Esophagus mucosa (tissue), 1 donor: ENCODE data around the gene FOXN3. TPM values are rescaled to one million over a fixed set of nuclear protein-coding genes. Genes with fewer than 3 reads are reported as not detected.

ENCODE experiments used
- ATAC-seq: fragments of 200-7000 bp; cut with Tn5 transposase; one replicate; pipeline ENCODE4 v1.9.1; 2020
- total RNA-seq: library from RNA; stranded (reverse); gene quantifications from one replicate; pipeline ENCODE4 v1.2.4, GENCODE V29; 2023
- donor health status: DM: yes; HTN: yes; CAD: no.

The FOXN3 gene, protein sequence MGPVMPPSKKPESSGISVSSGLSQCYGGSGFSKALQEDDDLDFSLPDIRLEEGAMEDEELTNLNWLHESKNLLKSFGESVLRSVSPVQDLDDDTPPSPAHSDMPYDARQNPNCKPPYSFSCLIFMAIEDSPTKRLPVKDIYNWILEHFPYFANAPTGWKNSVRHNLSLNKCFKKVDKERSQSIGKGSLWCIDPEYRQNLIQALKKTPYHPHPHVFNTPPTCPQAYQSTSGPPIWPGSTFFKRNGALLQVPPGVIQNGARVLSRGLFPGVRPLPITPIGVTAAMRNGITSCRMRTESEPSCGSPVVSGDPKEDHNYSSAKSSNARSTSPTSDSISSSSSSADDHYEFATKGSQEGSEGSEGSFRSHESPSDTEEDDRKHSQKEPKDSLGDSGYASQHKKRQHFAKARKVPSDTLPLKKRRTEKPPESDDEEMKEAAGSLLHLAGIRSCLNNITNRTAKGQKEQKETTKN
- 40.5 TPM for total RNA-seq

DNA sequence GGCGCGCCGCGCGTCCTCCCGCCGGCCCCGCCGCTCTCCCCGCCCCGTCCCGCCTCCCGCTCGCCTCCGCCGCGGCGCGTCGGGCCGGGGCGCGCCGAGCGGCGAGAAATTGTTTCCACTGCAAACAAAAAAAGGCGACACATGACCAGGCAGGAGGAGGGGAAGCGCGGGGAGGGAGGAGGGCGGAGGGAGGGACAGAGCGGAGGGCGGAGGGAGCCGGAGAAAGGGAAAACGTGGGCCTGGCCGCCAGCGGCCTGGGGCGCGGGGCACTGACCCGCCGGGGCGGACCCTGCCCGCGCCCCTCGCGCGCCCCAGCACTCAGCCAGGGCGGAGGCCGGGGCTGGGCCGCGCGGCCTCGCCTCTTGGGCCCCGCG lies at the start of gene FOXN3:
TSS of gene FOXN3 (minus strand) at position 143 of the 374 bp plus-strand sequence. CDS start 4,757 bp downstream, outside the sequence.
- peak; percentile 83 for ATAC-seq

DNA sequence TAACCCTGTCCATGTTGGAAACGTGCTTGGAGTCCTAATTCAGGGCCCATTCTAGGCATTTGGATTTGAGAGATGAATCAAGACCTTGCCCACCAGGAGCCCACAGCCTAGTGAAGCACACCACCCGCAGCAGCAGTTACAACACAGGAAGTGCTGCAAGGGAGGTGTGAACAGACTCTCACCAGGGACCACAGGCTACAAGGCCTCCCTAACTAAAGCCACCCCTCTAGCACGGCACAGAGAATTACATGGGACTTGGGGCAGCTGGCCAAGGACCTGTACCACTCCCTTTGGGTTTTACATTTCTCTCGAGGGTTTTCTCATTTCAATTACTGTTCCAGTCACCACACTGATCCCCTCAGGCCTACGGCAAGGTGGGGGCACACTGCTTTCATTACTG lies 49.5 kb upstream of the FOXN3 start:
- ATAC-seq, result peak; percentile 30

GRCh38 chr14:89465876-89466275 lies 48.8 kb upstream of the FOXN3 start:
- no peak for ATAC-seq

- no peak for ATAC-seq
These were observed 44.2 kb upstream of the FOXN3 start for GRCh38 chr14:89461256-89461655.

DNA sequence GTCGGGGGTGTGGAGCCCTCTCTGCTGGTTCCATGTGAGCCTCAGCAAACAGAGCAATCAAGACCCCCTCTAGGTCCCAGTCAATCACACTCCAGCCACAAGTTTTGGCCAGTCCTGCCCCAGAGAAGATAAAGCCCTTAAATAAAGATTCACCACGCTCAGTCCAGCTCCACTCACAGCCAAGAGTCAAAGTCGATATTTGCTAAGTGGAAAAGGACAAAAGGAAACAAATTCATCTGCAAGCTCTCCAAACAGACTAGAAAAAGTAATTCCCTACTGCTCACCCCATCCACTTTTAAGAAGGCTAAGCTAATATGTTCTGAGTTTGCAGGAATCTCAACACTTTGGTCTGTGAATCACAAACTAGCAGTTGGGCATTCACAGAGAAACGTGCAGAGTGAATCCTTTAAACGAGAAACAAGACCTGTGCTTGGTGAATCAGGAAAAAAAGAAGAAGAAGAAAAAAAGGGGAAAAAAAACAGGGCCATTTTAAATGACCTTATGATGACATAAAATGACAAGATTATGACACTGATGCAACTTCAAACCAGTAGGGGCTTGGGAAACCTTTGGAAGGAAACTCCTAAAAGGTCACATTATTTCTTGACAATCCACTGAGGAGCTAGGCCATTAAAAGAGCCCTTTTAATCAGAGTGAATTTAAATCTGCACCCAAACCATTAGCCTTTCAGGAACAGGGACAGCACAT lies 41.8 kb upstream of the FOXN3 start:
- ATAC-seq, result no peak

DNA sequence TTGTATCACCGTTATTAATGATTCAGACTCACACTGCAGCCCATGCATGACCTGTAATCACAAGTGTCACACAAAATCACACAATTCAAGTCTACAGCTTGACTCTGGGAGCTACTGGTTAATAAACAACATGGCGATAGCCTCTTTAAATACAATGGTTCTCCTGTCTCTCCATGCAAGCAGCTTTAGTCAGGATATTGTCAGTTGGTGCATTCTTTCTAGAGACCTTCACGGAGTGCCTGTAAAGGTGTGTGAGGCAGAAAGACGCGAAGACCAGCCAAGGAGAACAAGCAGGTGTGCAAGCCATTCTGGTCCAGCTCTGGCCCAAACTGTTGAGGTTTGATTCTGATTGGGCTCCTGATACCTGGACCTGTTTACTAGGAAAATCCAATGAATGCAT lies 40.0 kb upstream of the FOXN3 start:
- ATAC-seq, result no peak

DNA sequence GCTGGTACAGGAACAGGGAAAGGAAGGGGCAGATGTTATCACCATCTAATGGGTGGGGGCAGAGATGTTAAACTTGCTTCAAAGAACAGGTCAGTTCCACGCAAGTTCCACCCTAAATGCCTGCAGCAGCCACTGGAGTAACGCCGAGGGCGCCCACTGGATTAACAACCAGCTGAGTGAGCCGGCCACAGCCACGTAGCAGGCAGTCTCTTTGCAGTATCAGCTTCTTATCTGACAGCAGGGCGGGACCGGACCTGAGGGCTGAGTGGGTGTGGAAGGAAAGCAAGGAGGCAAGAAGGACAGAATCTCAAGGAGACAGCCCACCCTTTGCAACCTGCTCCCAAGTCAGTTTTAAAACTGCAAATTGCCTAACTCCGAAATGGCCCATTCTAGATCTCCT lies 38.4 kb upstream of the FOXN3 start:
- ATAC-seq, result no peak

GRCh38 chr14:89454996-89455395 lies 38.0 kb upstream of the FOXN3 start:
- ATAC-seq, result no peak

- no peak for ATAC-seq
These were observed 35.2 kb upstream of the FOXN3 start for GRCh38 chr14:89452281-89452680.

GRCh38 chr14:89451229-89451628 lies 34.2 kb upstream of the FOXN3 start:
- no peak for ATAC-seq

GRCh38 chr14:89447182-89447944 lies 30.3 kb upstream of the FOXN3 start:
- ATAC-seq, result no peak

GRCh38 chr14:89445273-89445973 lies 28.4 kb upstream of the FOXN3 start:
- ATAC-seq, result no peak

DNA sequence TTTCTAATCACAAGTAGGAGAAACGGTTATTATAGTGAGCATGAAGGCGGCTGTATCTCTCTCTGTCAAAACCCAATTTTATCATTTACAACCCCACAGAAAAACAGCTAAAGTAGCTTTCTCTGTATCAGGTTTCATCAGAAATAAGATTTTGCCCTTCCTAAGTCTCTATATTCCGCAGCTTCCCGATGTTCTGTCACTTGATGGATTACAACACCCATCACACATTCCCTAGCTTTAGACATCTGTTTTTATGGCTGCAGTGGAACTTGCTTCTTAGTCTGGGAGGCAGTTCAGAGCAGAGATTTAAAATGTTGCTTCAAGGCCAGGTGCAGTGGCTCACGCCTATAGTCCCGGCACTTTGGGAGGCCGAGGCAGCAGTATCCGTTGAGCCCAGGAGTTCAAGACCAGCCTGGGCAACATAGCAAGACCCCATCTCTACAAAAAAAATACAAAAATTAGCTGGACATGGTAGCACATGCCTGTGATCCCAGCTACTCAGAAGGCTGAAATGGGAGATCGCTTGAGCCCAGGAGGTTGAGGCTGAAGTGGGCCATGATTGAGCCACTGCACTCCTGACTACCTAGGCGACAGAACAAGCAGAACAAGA lies 27.6 kb upstream of the FOXN3 start:
- ATAC-seq, result no peak

DNA sequence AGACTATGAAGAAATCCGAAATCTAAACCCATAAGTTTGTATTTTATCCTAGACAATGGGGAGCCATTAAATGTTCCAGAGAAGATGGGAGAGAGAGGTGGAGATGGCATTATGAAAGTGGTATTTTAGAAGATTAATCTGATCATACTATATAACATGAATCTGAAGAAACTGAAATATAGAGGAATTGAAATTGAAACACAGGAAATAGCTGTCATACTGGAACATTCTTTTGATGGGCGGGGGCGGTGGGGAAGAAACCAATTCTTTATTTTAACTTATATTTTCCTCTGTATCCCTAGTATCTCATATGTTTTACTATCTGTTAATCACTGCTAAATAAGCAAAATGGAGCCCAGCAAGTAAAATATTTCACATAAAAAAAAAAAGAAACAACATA lies 27.0 kb upstream of the FOXN3 start:
- no peak for ATAC-seq

DNA sequence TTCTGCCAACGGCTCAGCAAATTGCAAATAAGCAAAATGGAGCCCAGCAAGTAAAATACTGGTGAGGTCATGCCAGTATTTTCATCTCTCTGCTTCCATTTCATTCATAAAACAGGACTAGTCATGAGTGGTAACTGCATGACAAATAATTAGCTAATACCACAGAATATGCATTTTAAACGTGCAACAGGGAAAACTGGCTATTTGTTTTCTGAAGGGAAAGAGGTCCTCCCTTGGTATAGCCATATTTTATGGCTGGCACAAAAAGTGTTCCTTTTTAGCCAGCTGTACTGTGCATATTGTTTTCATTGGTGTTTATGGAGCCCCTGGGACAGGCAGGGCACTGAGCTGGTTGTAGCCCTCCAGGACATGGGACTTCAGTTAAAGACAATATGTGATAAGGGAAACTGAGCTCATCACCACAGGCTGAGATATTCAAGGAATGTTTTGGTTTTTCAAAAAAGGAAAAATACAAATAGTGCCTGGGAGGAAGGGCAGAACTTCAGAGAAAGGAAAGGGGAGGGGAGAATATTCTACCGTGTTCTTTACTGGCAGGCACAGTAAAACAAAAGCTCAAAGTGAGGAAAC lies 26.1 kb upstream of the FOXN3 start:
- ATAC-seq, result no peak

GRCh38 chr14:89442280-89442679 lies 25.2 kb upstream of the FOXN3 start:
- ATAC-seq, result peak; percentile 88

GRCh38 chr14:89440986-89441909 lies 24.2 kb upstream of the FOXN3 start:
- ATAC-seq, result no peak

GRCh38 chr14:89435892-89436656 lies 19.0 kb upstream of the FOXN3 start:
- ATAC-seq, result no peak

DNA sequence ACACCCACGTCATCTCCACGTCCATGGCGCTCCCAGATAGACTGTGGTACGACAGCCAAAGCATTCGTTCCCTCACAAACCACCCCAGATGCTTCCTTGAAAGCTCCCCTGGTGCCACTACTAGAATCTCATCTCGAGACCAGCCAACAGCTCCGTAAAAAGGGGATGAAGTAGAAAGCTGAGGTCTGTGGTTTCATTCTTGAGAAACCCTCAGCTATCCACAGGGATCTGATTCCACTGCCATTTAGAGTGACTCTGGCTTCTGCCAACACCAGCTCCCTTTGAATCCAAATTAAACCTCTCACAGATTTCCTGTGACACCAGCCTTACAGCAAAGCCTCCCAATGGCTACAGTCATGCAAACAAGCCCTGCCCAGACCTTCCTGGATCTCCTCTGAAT lies 18.5 kb upstream of the FOXN3 start:
- ATAC-seq, result no peak

- peak; percentile 17 for ATAC-seq
These were observed 15.2 kb upstream of the FOXN3 start for GRCh38 chr14:89432226-89432625.
